ENCODE results near the gene CHST11.

Gene CHST11

GRCh38 chr12:104455578-104456416 lies 951 bp upstream of the CHST11 start:
- Histone ChIP-seq H3K9ac (ENCODE audit: low read length) (peak overlapping the region; percentile 52), H3K4me1 (ENCODE audit: control insufficient read depth, insufficient read depth, low read length) (peaks cover 15% of the 10 kb centered on the region), H3K4me3 (ENCODE audit: low read length) (peak overlapping the region; percentile 32), H3K36me3 (ENCODE audit: control insufficient read depth, insufficient read depth, low read length) (no peaks in the 10 kb centered on the region), H3K9me3 (ENCODE audit: control insufficient read depth, low read length) (no peaks in the 10 kb centered on the region), H3K27me3 (ENCODE audit: control insufficient read depth, insufficient read depth, low read length) (peaks cover 53% of the 10 kb centered on the region)

- peaks cover 15% of the 10 kb centered on the region for H3K4me1 ChIP-seq (ENCODE audit: control insufficient read depth, insufficient read depth, low read length)
- peak overlapping the region; percentile 52 for H3K9ac ChIP-seq (ENCODE audit: low read length)
- H3K4me3 ChIP-seq (ENCODE audit: low read length) = peak overlapping the region; percentile 32
Observed at GRCh38 chr12:104456950-104457745, 400 bp downstream of the CHST11 start.

GRCh38 chr12:104457746-104458693 lies 1.3 kb downstream of the CHST11 start:
- Histone ChIP-seq H3K4me1 (ENCODE audit: control insufficient read depth, insufficient read depth, low read length) (peaks cover 15% of the 10 kb centered on the region), H3K4me3 (ENCODE audit: low read length) (peak overlapping the region; percentile 32), H3K9me3 (ENCODE audit: control insufficient read depth, low read length) (no peaks in the 10 kb centered on the region), H3K36me3 (ENCODE audit: control insufficient read depth, insufficient read depth, low read length) (no peaks in the 10 kb centered on the region), H3K9ac (ENCODE audit: low read length) (peak overlapping the region; percentile 52), H3K27me3 (ENCODE audit: control insufficient read depth, insufficient read depth, low read length) (peaks cover 53% of the 10 kb centered on the region)

More at GRCh38 chr12:104456950-104457745, 400 bp downstream of the CHST11 start:
- Histone ChIP-seq H3K9me3 (ENCODE audit: control insufficient read depth, low read length) (no peaks in the 10 kb centered on the region), H3K36me3 (ENCODE audit: control insufficient read depth, insufficient read depth, low read length) (no peaks in the 10 kb centered on the region), H3K27me3 (ENCODE audit: control insufficient read depth, insufficient read depth, low read length) (peaks cover 53% of the 10 kb centered on the region)

GRCh38 chr12:104458694-104459367 lies 2.1 kb downstream of the CHST11 start:
- Histone ChIP-seq H3K4me3 (ENCODE audit: low read length) (peak overlapping the region; percentile 32), H3K9ac (ENCODE audit: low read length) (peak overlapping the region; percentile 52), H3K4me1 (ENCODE audit: control insufficient read depth, insufficient read depth, low read length) (peaks cover 15% of the 10 kb centered on the region), H3K9me3 (ENCODE audit: control insufficient read depth, low read length) (no peaks in the 10 kb centered on the region), H3K27me3 (ENCODE audit: control insufficient read depth, insufficient read depth, low read length) (peaks cover 53% of the 10 kb centered on the region), H3K36me3 (ENCODE audit: control insufficient read depth, insufficient read depth, low read length) (no peaks in the 10 kb centered on the region)

DNA sequence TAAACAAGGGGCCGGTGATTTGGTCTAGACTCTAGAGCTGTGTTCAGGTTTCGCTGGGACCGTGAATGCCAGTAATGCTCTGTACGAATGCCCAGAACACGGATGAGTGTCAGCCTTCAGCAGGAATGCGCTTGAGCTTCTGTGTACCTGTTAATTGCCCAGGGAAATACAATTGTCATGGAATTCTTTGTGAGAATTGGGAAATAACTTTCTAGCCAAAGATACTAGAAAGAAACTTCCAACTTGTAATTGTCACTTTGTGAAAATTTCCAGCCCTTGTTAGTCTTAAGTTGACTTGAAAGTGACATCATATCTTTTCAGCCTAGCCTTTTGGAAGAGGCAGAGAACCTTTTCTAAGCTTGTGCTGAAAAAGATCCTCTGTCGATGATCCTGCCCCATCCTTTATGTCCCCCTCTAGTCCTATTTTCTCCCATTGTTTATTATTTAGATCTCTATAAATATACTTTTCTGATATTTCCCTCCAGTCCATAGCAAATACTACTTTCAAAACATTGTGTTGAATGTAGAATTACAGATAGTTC lies 2.7 kb downstream of the CHST11 start:
- no peaks in the 10 kb centered on the region for H3K9me3 ChIP-seq (ENCODE audit: control insufficient read depth, low read length)
- peaks cover 53% of the 10 kb centered on the region for H3K27me3 ChIP-seq (ENCODE audit: control insufficient read depth, insufficient read depth, low read length)
- H3K4me3 ChIP-seq (ENCODE audit: low read length) = no peak overlapping the region
- no peak overlapping the region for H3K9ac ChIP-seq (ENCODE audit: low read length)
- H3K36me3 ChIP-seq (ENCODE audit: control insufficient read depth, insufficient read depth, low read length) = no peaks in the 10 kb centered on the region
- H3K4me1 ChIP-seq (ENCODE audit: control insufficient read depth, insufficient read depth, low read length) = peaks cover 15% of the 10 kb centered on the region

DNA sequence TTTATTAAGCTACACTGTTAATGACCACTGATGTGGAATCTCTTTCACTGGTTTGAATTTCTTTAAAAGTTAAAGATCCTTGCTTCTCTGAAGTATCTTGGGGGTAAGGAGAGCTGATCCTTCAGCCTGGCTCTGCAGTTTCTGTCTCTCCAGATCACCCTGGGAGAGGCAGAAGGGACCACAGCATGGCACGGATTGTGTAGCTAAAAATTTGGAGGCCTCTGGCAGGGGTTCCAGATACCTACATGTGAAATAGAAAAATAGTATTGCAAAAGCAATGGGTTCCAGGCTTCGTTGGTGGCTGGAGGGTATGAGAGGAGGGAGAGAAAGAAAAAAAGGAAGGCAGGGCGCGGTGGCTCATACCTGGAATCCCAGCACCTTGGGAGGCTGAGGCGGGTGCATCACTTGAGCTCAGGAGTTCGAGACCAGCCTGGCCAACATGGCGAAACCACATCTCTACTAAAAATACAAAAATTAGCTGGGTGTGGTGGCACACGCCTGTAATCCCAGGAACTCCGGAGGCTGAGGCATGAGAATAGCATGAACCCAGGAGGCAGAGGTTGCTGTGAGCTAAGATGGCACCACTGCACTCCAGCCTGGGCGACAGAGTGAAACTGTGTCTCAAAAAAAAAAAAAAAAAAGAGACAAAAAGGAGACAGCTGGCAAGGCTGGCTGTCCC lies 3.4 kb downstream of the CHST11 start:
- Histone ChIP-seq H3K27me3 (ENCODE audit: control insufficient read depth, insufficient read depth, low read length) (peaks cover 49% of the 10 kb centered on the region), H3K4me1 (ENCODE audit: control insufficient read depth, insufficient read depth, low read length) (peaks cover 15% of the 10 kb centered on the region), H3K4me3 (ENCODE audit: low read length) (no peak overlapping the region), H3K9ac (ENCODE audit: low read length) (no peak overlapping the region), H3K36me3 (ENCODE audit: control insufficient read depth, insufficient read depth, low read length) (no peaks in the 10 kb centered on the region), H3K9me3 (ENCODE audit: control insufficient read depth, low read length) (no peaks in the 10 kb centered on the region)

DNA sequence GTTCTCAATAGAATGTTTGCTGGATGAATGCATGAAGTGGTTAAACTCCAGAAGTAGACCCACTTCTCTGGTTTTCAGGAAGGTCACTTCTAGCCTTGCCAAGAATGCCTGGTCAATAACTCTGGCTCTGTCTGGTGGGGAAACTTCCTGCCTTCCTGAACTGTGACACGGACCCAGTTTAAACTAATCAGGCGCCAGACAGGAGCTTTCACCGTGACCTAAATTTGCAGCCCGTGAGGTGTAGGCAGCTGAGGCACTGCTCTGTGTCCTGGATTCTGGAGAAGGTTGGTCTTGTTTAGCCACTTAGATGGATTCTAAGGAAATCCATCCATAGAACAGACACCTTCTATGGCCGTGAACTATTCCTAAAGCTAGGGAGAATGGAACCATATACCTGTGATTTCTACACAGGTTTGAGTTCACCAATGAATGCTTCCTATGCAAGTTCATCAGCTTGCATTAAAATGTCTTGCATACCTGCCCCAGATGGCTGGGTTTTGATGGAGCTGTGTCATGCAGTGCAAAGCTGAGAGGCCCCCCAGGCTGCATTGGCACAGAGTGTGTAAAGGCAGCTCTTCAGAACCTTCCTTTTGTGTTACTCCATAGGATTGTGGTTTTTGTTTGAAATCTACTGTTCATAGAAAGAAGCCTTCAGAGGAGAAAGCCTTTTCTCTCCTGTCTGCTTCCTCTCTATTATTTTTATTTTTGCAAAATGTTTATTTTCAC lies 4.4 kb downstream of the CHST11 start:
- H3K9me3 ChIP-seq (ENCODE audit: control insufficient read depth, low read length) = no peaks in the 10 kb centered on the region
- H3K36me3 ChIP-seq (ENCODE audit: control insufficient read depth, insufficient read depth, low read length) = no peaks in the 10 kb centered on the region
- no peak overlapping the region for H3K9ac ChIP-seq (ENCODE audit: low read length)
- H3K4me1 ChIP-seq (ENCODE audit: control insufficient read depth, insufficient read depth, low read length) = peaks cover 11% of the 10 kb centered on the region
- H3K27me3 ChIP-seq (ENCODE audit: control insufficient read depth, insufficient read depth, low read length) = peaks cover 40% of the 10 kb centered on the region
- H3K4me3 ChIP-seq (ENCODE audit: low read length) = no peak overlapping the region

- peaks cover 28% of the 10 kb centered on the region for H3K27me3 ChIP-seq (ENCODE audit: control insufficient read depth, insufficient read depth, low read length)
- H3K4me3 ChIP-seq (ENCODE audit: low read length) = no peak overlapping the region
- H3K9ac ChIP-seq (ENCODE audit: low read length) = no peak overlapping the region
- peaks cover 9% of the 10 kb centered on the region for H3K4me1 ChIP-seq (ENCODE audit: control insufficient read depth, insufficient read depth, low read length)
- H3K9me3 ChIP-seq (ENCODE audit: control insufficient read depth, low read length) = no peaks in the 10 kb centered on the region
- no peaks in the 10 kb centered on the region for H3K36me3 ChIP-seq (ENCODE audit: control insufficient read depth, insufficient read depth, low read length)
Observed at GRCh38 chr12:104462325-104462724, 5.6 kb downstream of the CHST11 start.

DNA sequence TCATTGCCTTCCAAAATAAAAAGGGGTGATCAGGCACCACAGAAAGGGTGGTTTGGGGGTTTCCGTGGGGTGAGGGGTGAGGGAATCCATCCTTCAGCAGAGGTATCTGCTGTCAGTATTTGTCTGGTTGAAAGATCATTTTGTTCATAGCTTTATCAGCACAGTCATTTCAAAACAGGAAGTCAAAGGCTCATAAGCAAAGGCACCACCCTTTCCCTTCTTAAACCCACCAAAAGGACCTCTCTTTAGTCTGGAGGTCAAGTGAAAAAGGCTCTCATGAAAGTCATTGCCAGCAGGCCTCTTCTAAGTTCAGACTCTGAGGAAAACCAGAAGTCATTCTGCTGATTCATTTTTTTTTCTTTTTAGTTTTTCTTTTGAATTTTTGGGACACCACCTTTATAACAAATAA lies 6.2 kb downstream of the CHST11 start:
- Histone ChIP-seq H3K36me3 (ENCODE audit: control insufficient read depth, insufficient read depth, low read length) (no peaks in the 10 kb centered on the region), H3K9ac (ENCODE audit: low read length) (no peak overlapping the region), H3K4me1 (ENCODE audit: control insufficient read depth, insufficient read depth, low read length) (peaks cover 8% of the 10 kb centered on the region), H3K27me3 (ENCODE audit: control insufficient read depth, insufficient read depth, low read length) (peaks cover 22% of the 10 kb centered on the region), H3K4me3 (ENCODE audit: low read length) (no peak overlapping the region), H3K9me3 (ENCODE audit: control insufficient read depth, low read length) (no peaks in the 10 kb centered on the region)

DNA sequence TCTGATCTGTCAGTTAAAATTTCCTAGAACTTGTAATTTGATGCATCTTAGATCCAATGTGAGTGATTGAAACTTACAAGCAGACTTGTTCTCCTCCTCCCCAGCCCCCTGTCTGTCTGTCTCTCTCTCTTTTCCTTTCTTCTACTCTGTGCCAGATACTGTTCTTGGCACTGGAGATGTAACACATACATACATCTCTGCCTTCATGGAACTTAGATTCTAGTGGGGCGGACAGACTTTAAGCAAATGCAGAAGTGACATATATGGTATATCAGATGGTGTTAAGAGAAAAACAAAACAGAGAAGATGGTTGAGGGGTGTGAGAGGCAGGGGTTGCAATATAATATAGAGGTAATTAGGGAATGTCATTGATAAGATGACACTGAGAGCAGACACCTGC lies 6.6 kb downstream of the CHST11 start:
- Histone ChIP-seq H3K9me3 (ENCODE audit: control insufficient read depth, low read length) (no peaks in the 10 kb centered on the region), H3K27me3 (ENCODE audit: control insufficient read depth, insufficient read depth, low read length) (peaks cover 18% of the 10 kb centered on the region), H3K36me3 (ENCODE audit: control insufficient read depth, insufficient read depth, low read length) (no peaks in the 10 kb centered on the region), H3K9ac (ENCODE audit: low read length) (no peak overlapping the region), H3K4me1 (ENCODE audit: control insufficient read depth, insufficient read depth, low read length) (peaks cover 3% of the 10 kb centered on the region), H3K4me3 (ENCODE audit: low read length) (no peak overlapping the region)
